Measurements from ENCODE around the gene YTHDC2.
A peak's percentile ranks its signal among the peaks of the same experiment; 100 is the strongest.

The YTHDC2 gene

GRCh38 chr5:113513384-113514288, at the start of gene YTHDC2:
Gene YTHDC2, plus strand, starts transcription at chr5:113513694. Its CDS starts 202 bp downstream, at chr5:113513896.
- H3K27me3 ChIP-seq (ENCODE audit: insufficient read depth, low read length), result no peaks in the 10 kb centered on the region
- H3K27ac ChIP-seq (ENCODE audit: low read depth, low read length, poor library complexity, severe bottlenecking), result no peak within 1 kb of the TSS
- H3F3A ChIP-seq (ENCODE audit: insufficient read depth, low read length), result no peaks in the 10 kb centered on the region
- H3K9me3 ChIP-seq (ENCODE audit: low read length), result no peaks in the 10 kb centered on the region
- H3K9ac ChIP-seq (ENCODE audit: low read length), result peak within 1 kb of the TSS; percentile 88
- no peaks in the 10 kb centered on the region for H4K20me1 ChIP-seq (ENCODE audit: insufficient read depth, low read length)
- peak within 1 kb of the TSS; percentile 89 for H3K4me3 ChIP-seq (ENCODE audit: low read depth, low read length, poor library complexity, severe bottlenecking)
- H3K79me2 ChIP-seq (ENCODE audit: insufficient read depth, low read length), result peaks cover 26% of the 10 kb centered on the region
- H3K4me1 ChIP-seq (ENCODE audit: insufficient read depth, low read length, severe bottlenecking), result peaks cover 23% of the 10 kb centered on the region
- no peaks in the 10 kb centered on the region for H3K9me2 ChIP-seq (ENCODE audit: low read depth, low read length)
- H3K36me3 ChIP-seq (ENCODE audit: insufficient read depth, low read length), result peaks cover 28% of the 10 kb centered on the region
- H2AFZ ChIP-seq (ENCODE audit: low read length), result no peak within 1 kb of the TSS
- TF ChIP-seq EZH2 (IDR thresholded peaks at IDR 0.05; ENCODE audit: borderline replicate concordance, low read length), result no peak
- peak; percentile 41; the same call in 1 of the 2 replicates for TF ChIP-seq CTCF (IDR thresholded peaks at IDR 0.05; ENCODE audit: low read length)
- H3K4me2 ChIP-seq (ENCODE audit: low read length), result peak within 1 kb of the TSS; percentile 93

GRCh38 chr5:113474100-113474728, 39.3 kb upstream of the YTHDC2 start:
- no peak overlapping the region for H3K4me2 ChIP-seq (ENCODE audit: low read length)
- H2AFZ ChIP-seq (ENCODE audit: low read length), result no peak overlapping the region
- H3K27me3 ChIP-seq (ENCODE audit: insufficient read depth, low read length), result no peaks in the 10 kb centered on the region
- H3K9me2 ChIP-seq (ENCODE audit: low read depth, low read length), result no peaks in the 10 kb centered on the region
- H3K4me3 ChIP-seq (ENCODE audit: low read depth, low read length, poor library complexity, severe bottlenecking), result no peak overlapping the region
- H3K36me3 ChIP-seq (ENCODE audit: insufficient read depth, low read length), result no peaks in the 10 kb centered on the region
- H3K9me3 ChIP-seq (ENCODE audit: low read length), result no peaks in the 10 kb centered on the region
- no peak for TF ChIP-seq EZH2 (IDR thresholded peaks at IDR 0.05; ENCODE audit: borderline replicate concordance, low read length)
- TF ChIP-seq CTCF (IDR thresholded peaks at IDR 0.05; ENCODE audit: low read length), result no peak
- H3K9ac ChIP-seq (ENCODE audit: low read length), result no peak overlapping the region
- no peak overlapping the region for H3K27ac ChIP-seq (ENCODE audit: low read depth, low read length, poor library complexity, severe bottlenecking)
- no peaks in the 10 kb centered on the region for H3K4me1 ChIP-seq (ENCODE audit: insufficient read depth, low read length, severe bottlenecking)
- H4K20me1 ChIP-seq (ENCODE audit: insufficient read depth, low read length), result no peaks in the 10 kb centered on the region
- H3F3A ChIP-seq (ENCODE audit: insufficient read depth, low read length), result no peaks in the 10 kb centered on the region
- no peaks in the 10 kb centered on the region for H3K79me2 ChIP-seq (ENCODE audit: insufficient read depth, low read length)

GRCh38 chr5:113478691-113479090, 34.8 kb upstream of the YTHDC2 start:
- H3K27ac ChIP-seq (ENCODE audit: low read depth, low read length, poor library complexity, severe bottlenecking), result no peak overlapping the region
- H3K9me2 ChIP-seq (ENCODE audit: low read depth, low read length), result no peaks in the 10 kb centered on the region
- H3K9ac ChIP-seq (ENCODE audit: low read length), result no peak overlapping the region
- no peaks in the 10 kb centered on the region for H3K79me2 ChIP-seq (ENCODE audit: insufficient read depth, low read length)
- no peak overlapping the region for H3K4me2 ChIP-seq (ENCODE audit: low read length)
- H3F3A ChIP-seq (ENCODE audit: insufficient read depth, low read length), result no peaks in the 10 kb centered on the region
- no peaks in the 10 kb centered on the region for H3K4me1 ChIP-seq (ENCODE audit: insufficient read depth, low read length, severe bottlenecking)
- TF ChIP-seq CTCF (IDR thresholded peaks at IDR 0.05; ENCODE audit: low read length) (no peak), EZH2 (IDR thresholded peaks at IDR 0.05; ENCODE audit: borderline replicate concordance, low read length) (no peak)
- H3K36me3 ChIP-seq (ENCODE audit: insufficient read depth, low read length), result no peaks in the 10 kb centered on the region
- no peaks in the 10 kb centered on the region for H4K20me1 ChIP-seq (ENCODE audit: insufficient read depth, low read length)
- no peaks in the 10 kb centered on the region for H3K9me3 ChIP-seq (ENCODE audit: low read length)
- no peaks in the 10 kb centered on the region for H3K27me3 ChIP-seq (ENCODE audit: insufficient read depth, low read length)
- no peak overlapping the region for H2AFZ ChIP-seq (ENCODE audit: low read length)
- H3K4me3 ChIP-seq (ENCODE audit: low read depth, low read length, poor library complexity, severe bottlenecking), result no peak overlapping the region

Measured in OCI-LY1 (cell line).